Measurements from ENCODE around the gene ZDHHC5.

ZDHHC5 gene

DNA sequence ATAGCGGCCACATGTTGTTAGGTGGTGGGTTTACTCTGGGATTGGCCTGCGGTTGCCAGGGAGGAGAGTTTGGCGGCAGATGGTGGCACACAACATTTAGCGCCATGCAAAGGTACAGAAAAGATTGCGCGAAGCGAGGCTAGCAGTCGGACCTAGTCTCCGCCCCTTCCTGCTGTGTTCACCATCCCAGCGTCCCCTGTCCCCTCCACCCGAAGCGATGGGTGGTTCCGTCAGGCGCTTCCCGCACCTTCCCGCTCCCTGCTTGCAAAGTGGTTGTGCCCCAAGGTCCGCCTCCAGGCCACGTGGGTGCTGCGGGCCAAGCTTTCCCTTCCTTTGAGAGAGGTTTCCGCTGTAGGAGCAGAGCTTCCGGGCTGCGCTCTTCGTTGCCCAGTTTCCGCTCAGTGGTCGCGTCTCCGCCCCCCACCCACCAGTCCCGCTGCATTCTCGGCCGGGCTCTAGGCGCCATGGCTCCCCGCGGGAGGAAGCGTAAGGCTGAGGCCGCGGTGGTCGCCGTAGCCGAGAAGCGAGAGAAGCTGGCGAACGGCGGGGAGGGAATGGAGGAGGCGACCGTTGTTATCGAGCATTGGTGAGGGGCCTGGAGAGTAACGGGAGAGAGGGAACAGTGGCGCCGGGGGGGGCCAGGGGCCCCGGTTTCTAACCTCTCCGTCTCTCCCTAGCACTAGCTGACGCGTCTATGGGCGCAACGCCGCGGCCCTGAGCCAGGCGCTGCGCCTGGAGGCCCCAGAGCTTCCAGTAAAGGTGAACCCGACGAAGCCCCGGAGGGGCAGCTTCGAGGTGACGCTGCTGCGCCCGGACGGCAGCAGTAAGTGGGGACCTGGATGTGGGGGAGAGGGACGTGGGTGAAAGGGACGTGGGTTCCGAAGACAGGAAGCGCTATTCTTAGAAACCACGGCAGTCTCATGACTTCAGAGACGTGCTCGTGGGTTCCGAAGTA, 73.5 kb downstream of the ZDHHC5 start, which contains the start of gene SELENOH:
Gene SELENOH (plus strand): TSS at position 360 of the 955 bp plus-strand sequence. CDS start 105 bp downstream, at position 465.
- DNase-seq, result peak; percentile 85

DNA sequence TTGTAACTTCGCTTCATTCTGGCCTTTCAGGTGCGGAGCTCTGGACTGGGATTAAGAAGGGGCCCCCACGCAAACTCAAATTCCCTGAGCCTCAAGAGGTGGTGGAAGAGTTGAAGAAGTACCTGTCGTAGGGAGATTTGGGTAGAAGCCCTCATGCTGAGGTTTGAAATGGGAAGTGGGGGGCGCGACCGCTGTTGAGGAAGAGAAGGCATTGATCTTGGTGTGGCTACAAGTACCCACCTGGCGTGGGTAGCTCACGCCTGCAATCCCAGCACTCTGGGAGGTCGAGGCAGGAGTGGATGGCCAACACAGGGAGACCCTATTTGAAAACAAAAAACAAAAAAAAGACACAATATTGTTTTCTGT, 74.2 kb downstream of the ZDHHC5 start:
- DNase-seq, result no peak

DNA sequence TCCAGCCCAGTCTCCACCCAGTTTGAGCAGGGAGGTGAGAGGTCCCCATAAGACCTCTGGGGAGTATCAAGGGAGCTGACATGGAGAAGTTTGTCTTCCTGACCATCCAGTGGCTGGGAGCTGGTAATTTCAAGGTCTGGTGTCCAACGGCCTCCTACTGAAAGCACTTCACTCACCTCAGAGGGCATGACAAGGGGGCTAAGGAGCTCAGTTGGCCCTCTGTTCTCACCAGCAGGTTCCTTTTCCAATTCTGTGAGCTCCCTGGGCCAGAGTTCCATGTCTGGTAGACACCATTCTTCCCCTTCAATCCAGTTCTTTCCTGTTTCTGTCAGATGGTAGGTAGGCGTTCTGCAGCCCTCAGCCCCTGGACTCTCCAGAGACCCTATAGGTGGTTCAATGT, 76.4 kb downstream of the ZDHHC5 start:
- no peak for DNase-seq

DNA sequence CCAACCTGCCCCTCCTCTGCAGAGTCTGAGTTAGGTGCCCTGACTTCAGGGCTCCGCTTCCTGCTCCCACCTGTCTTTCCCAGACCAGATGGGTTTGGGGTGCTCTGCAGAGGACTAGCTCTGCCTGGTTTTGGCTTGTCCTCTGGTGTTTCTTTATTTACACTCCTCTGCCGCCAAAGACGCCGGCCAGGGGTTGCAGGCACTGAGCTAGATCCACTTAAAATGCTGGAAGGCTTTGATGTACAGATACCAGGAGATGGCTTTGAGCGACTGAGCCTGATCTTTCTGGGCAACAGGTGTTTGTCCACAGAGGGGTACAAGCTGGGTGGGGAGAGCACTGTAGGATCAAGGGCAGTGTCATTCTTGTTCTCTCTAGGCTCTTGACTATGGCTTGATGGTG, 77.3 kb downstream of the ZDHHC5 start:
- DNase-seq, result no peak

DNA sequence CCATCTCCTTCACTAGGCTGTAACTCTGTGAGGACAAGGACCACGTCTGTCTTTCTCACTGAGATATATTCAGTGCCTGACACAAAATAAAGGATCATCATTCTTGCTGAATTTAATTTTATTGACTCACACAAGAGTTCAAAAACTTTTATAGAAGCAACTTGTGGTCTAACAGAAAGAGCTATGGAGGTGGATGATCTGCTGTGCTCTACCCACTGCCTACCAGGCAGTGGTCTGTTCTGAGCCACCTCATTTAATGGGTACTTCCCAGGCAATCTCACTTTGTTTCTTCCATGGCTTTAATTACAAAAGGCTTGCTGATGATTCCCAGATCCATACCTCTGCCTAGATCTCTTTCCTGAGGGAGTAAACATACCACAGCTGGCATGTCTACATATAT, 79.0 kb downstream of the ZDHHC5 start:
- DNase-seq, result no peak

All from NCI-H524 treated with DMSO at 0.1 percent for 48 hours (cell line).